Subcutaneous adipose tissue (tissue), 4 donors: ENCODE measurements around the gene DIAPH2. TPM values are rescaled to one million over a fixed set of nuclear protein-coding genes. Genes with fewer than 3 reads are reported as not detected.

ENCODE experiments used
- total RNA-seq, 4 donors: library from RNA; depleted of rRNA; stranded (reverse); fragments of >200 nt; gene quantifications; one replicate each; pipeline ENCODE4 v1.1.0, GENCODE V29; 2016
- TF ChIP-seq, protein P1 (sequence below): fragments of 450-650 bp; IDR thresholded peaks from one replicate; pipeline ENCODE4 v1.5.1; 2016; ENCODE audit warnings: low read depth, mild to moderate bottlenecking, control low read depth, antibody characterized with exemption, moderate library complexity

The DIAPH2 gene
- total RNA-seq, 4 donors from 2014 or later: 45.0 to 84.6 (median 54.2) TPM

DNA sequence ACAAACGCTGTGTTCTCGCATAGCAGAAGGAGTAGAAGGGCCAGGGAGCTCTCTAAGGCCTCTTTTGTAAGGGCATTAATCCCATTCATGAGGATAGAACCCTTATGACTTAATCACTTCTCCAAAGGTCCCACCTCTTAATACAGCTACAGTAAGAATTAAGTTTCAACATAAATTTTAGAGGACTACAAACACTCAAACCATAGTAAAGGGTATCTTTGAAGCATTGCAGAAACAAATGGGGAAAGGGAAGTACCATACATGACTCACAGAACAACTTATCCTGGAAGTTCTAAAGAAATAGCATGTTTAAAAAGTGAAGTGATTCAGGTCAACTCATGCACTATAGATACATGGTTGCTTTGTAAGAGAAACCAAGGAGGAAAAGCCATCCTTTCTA is 879.9 kb downstream of the DIAPH2 start:
- TF ChIP-seq, protein P1, sequence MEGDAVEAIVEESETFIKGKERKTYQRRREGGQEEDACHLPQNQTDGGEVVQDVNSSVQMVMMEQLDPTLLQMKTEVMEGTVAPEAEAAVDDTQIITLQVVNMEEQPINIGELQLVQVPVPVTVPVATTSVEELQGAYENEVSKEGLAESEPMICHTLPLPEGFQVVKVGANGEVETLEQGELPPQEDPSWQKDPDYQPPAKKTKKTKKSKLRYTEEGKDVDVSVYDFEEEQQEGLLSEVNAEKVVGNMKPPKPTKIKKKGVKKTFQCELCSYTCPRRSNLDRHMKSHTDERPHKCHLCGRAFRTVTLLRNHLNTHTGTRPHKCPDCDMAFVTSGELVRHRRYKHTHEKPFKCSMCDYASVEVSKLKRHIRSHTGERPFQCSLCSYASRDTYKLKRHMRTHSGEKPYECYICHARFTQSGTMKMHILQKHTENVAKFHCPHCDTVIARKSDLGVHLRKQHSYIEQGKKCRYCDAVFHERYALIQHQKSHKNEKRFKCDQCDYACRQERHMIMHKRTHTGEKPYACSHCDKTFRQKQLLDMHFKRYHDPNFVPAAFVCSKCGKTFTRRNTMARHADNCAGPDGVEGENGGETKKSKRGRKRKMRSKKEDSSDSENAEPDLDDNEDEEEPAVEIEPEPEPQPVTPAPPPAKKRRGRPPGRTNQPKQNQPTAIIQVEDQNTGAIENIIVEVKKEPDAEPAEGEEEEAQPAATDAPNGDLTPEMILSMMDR: no peak

DNA sequence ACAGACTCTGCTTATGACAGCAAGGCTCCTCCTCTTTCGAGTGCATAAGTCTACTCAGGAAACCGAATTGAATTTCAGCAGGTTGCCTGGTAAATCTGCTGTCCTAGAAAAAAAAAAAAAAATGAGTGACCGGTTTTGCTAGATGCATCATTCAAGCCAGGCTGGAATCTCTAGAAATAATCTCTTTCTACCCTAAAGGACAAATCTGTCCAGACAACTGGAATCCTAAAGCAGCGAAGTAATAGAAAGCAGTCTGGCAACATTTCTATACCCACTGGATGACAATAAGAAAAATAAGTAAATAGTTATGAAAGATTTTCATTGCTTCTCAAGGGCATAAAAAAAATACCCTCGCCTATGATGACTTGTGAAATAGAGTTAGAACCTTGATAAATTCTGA is 902.5 kb downstream of the DIAPH2 start:
- TF ChIP-seq, protein P1: no peak

DNA sequence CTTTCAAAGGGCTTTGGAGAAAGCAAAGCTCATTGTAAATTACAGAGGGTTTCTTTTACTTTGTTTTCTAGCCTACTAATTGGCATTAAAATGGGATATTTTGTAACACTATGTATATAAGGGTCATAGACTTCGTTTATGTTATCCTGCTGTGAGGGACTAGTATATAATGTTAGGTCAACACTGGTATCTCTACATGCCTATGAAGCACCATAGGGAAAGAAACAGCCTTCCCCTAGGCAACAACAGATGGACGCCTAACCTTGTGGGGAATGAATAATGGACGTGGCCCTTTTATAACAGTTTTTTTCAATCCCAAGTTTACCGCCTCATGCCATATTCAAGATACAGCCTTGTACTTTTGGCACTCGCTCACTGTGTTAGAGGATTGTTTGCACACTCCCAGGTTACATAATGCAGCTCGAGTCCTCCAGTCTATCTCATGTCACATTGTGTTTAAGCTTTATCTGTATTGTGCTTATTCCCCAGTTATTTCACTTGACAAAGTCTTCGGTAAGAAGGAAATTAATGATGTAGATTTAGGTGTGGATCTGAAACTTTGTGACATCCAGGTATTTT is 910.1 kb downstream of the DIAPH2 start:
- TF ChIP-seq, protein P1: no peak

DNA sequence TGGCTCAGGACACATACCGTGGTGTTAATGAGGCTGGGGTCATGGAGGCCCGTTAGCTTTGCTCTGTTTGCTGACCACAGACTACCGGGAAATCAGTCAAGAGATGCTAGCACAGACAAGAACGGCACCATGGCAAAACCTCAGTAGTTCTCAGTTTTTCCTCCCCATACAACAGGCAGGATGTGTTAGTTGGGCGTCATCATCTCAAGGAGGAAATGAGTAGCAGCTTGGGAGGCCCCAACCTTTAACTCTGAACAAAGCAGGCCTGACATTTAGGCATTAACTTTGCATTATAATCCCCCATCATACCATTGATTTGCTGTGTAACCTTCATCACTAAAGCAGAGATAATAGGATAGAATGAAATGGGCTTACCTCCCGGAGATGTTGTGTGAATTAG is 913.3 kb downstream of the DIAPH2 start:
- TF ChIP-seq, protein P1: no peak

DNA sequence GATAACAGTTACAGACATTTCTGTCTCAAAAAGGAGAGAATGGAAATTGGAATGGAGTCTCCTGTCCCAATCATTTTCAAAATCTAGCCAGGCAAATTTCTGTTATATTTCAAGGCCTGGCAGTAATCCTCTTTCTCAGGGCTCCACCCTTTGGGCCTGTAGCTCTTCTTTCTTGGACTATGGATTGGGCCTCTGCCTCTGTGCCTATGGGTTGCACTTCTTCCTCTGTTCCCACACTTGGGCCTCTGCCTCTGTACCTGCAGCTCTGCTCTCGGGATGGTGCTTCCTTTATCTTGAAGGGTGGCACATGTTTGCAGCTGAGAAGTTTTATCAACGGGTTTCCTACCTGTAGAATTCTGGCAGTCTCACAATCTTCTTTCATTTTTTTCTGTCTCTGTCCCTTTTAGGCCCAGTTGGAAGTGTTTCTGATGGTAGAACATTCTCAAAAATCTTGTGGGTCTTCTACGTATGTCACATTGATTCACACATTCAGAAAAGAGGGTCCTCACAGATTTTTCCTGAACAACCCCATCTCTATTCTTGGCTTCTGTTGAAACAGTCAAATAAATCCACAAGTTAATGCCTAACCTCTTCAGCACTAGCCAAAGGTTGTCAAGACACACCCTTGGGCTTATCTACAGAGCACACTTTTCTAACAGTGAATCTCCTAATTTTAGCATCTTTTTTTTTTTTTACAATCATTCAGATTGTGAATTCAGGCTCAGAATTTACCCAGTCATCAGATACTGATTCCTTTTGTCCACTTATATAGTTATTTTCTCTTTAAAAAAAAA is 918.0 kb downstream of the DIAPH2 start:
- TF ChIP-seq, protein P1: no peak

DNA sequence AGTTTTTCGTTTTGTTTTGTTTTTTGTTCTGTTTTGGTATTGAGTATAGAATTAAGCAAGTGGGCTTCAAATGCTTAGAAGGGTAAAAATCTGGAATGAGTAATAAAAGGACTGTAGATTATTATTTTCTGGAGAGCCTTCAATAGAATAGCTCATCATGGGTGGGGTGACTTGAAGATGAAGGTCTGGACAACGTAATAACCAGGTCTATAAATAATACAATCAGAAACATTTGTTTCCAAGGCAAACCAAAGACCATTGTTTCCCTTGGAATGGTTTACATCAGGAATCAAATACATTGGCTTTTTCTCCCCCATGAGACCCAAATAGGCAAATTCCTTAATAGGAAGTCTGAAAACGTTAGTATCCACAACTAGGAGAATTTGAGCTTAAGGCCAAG is 920.6 kb downstream of the DIAPH2 start:
- TF ChIP-seq, protein P1: no peak

DNA sequence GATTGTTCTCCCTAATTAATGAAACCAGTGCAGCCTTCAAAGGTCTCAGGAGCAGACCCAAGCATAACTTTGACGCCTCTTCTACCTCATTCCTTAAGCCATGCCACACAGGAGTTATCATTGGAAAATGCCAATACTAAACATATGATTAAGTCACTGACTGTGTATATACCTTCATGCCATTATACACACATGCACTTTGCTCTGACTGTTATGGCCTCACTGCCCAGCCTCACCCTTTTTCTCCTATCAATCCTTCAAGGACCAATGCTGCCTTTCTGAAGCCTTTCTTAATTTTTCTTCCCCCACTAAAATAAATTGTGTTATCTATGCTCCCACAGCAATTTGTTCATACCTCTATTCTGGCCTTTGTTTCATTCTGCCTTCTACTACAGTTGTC is 924.7 kb downstream of the DIAPH2 start:
- TF ChIP-seq, protein P1: no peak
